ENCODE measurements around the gene BCAR3.

GRCh38 chr1:93716163-93716562 is 34.5 kb upstream of the BCAR3 start:
- no peak for TF ChIP-seq SUZ12 (IDR thresholded peaks at IDR 0.05; ENCODE audit: extremely low read depth, insufficient read depth, insufficient read length)
- no peak for TF ChIP-seq ZNF274 (IDR thresholded peaks at IDR 0.05; ENCODE audit: low read depth, low read length)

Data from NT2/D1 (cell line).